Keratinocyte (primary cell): ENCODE data around the gene SND1.

Experiments
- CTCF ChIP-seq, 3 experiments: IDR thresholded peaks in 1 of 3; conservative IDR thresholded peaks in 1 of 3; optimal IDR thresholded peaks in 1 of 3; 2 replicates in 2 of 3; 3 replicates in 1 of 3; pipeline versions ENCODE3 to v1.5.1; 2011; ENCODE audit warnings: low read length in 3 of 3, mild to moderate bottlenecking in 3 of 3, moderate library complexity in 2 of 3, control low read depth in 1 of 3, inconsistent platforms in 1 of 3; ENCODE audit not compliant: insufficient read depth in 2 of 3; ENCODE audit errors: extremely low read depth in 1 of 3
- EZH2 ChIP-seq: IDR thresholded peaks from one replicate; pipeline ENCODE4 v1.6.1; 2012; ENCODE audit warnings: inconsistent platforms, mild to moderate bottlenecking, low read length, moderate library complexity

- TF ChIP-seq CTCF (optimal IDR thresholded peaks at IDR 0.05 in 1 of 3, IDR thresholded peaks at IDR 0.05 in 1 of 3, conservative IDR thresholded peaks at IDR 0.05 in 1 of 3; ENCODE audit: extremely low read depth in 1 of 3, insufficient read depth in 2 of 3, low read length in 3 of 3) (no peak), EZH2 (no peak)
These were observed 108.0 kb downstream of the SND1 start for GRCh38 chr7:127759945-127760421.
